GM23338 (cell line): ENCODE results near the gene AKAP13. TPM values are rescaled to one million over a fixed set of nuclear protein-coding genes. Genes with fewer than 3 reads are reported as not detected.

Experiments used
- ATAC-seq: fragments of 200-7000 bp; cut with Tn5 transposase; 3 replicates; pipeline ENCODE4 v1.9.1; 2020
- DNase-seq: peaks from one replicate; pipeline ENCODE4 v3.0.0-alpha.2; 2015; ENCODE audit warnings: low spot score
- H2AFZ ChIP-seq: fragments of 200-600 bp; sonication (generic); 2 replicates; pipeline ENCODE4 v1.8.0; 2016; ENCODE audit warnings: antibody characterized with exemption, mild to moderate bottlenecking, moderate library complexity
- H3F3A ChIP-seq: fragments of 200-600 bp; sonication (generic); replicated peaks from 2 replicates; pipeline ENCODE4 v1.8.0; 2017; ENCODE audit warnings: antibody characterized with exemption, mixed run types, low read depth
- H3K27ac ChIP-seq: fragments of 200-600 bp; sonication (generic); 2 replicates; pipeline ENCODE4 v1.6.1; 2016; ENCODE audit warnings: low read depth
- H3K27me3 ChIP-seq: fragments of 200-600 bp; sonication (generic); 2 replicates; pipeline ENCODE4 v1.8.0; 2016; ENCODE audit warnings: mild to moderate bottlenecking, mixed run types, moderate library complexity; ENCODE audit not compliant: insufficient read depth
- H3K36me3 ChIP-seq: fragments of 200-600 bp; sonication (generic); 2 replicates; pipeline ENCODE4 v1.8.0; 2016; ENCODE audit warnings: mild to moderate bottlenecking; ENCODE audit not compliant: insufficient read depth
- H3K4me1 ChIP-seq: fragments of 200-600 bp; sonication (generic); 2 replicates; pipeline ENCODE4 v1.8.0; 2016; ENCODE audit warnings: mild to moderate bottlenecking, moderate library complexity; ENCODE audit not compliant: insufficient read depth
- H3K4me2 ChIP-seq: fragments of 200-600 bp; sonication (generic); 2 replicates; pipeline ENCODE4 v1.7.1; 2017; ENCODE audit warnings: mixed run types
- H3K4me3 ChIP-seq: fragments of 200-600 bp; sonication (generic); 2 replicates; pipeline ENCODE4 v1.6.1; 2016; ENCODE audit warnings: mixed run types
- H3K79me2 ChIP-seq: fragments of 200-600 bp; sonication (generic); replicated peaks from 2 replicates; pipeline ENCODE4 v1.8.0; 2017; ENCODE audit warnings: mild to moderate bottlenecking; ENCODE audit not compliant: insufficient read depth
- H3K9me2 ChIP-seq: fragments of 200-600 bp; sonication (generic); 2 replicates; pipeline ENCODE4 v1.8.0; 2017; ENCODE audit not compliant: insufficient read depth
- H4K20me1 ChIP-seq: fragments of 200-600 bp; sonication (generic); replicated peaks from 2 replicates; pipeline ENCODE4 v1.8.0; 2017; ENCODE audit warnings: mild to moderate bottlenecking; ENCODE audit not compliant: insufficient read depth
- H3K27ac Mint-ChIP-seq: 2 replicates; pipeline ENCODE4 v1.8.0; 2020; ENCODE audit warnings: inconsistent platforms, mild to moderate bottlenecking, moderate library complexity, mixed read lengths
- H3K27me3 Mint-ChIP-seq: 3 replicates; pipeline ENCODE4 v1.8.0; 2022; ENCODE audit warnings: low read depth, mild to moderate bottlenecking, moderate library complexity, mixed read lengths, inconsistent platforms; ENCODE audit not compliant: insufficient read depth, poor library complexity
- H3K36me3 Mint-ChIP-seq: 3 replicates; pipeline ENCODE4 v1.8.0; 2021; ENCODE audit warnings: low read depth, mild to moderate bottlenecking, inconsistent platforms, moderate library complexity, mixed read lengths
- H3K4me1 Mint-ChIP-seq: 3 replicates; pipeline ENCODE4 v1.8.0; 2020; ENCODE audit warnings: mild to moderate bottlenecking, inconsistent platforms, mixed read lengths
- H3K4me3 Mint-ChIP-seq: 3 replicates; pipeline ENCODE4 v1.8.0; 2021; ENCODE audit warnings: moderate library complexity, mild to moderate bottlenecking, inconsistent platforms, mixed read lengths
- H3K9me3 Mint-ChIP-seq: 3 replicates; pipeline ENCODE4 v1.8.0; 2020; ENCODE audit warnings: moderate library complexity, mild to moderate bottlenecking, inconsistent platforms, mixed read lengths
- CREB1 ChIP-seq: fragments of 250-450 bp; sonication (Bioruptor Pico); IDR thresholded peaks from 2 replicates; pipeline ENCODE4 v1.5.0; 2020; ENCODE audit warnings: low read depth, mild to moderate bottlenecking, moderate library complexity
- CTCF ChIP-seq, 2 experiments: fragments of 200-600 bp in 1 of 2; sonication (generic) in 1 of 2; conservative IDR thresholded peaks; 2 replicates each; pipeline versions ENCODE4 v1.5.1 to v1.6.1; 2016 to 2017; ENCODE audit warnings: antibody characterized with exemption in 2 of 2, low read depth in 2 of 2, mild to moderate bottlenecking in 2 of 2, moderate library complexity in 1 of 2
- ETS1 ChIP-seq: IDR thresholded peaks from 2 replicates; pipeline ENCODE4 v1.6.1; 2016; ENCODE audit warnings: antibody characterized with exemption
- EZH2 ChIP-seq: fragments of 200-600 bp; sonication (generic); IDR thresholded peaks from one replicate; pipeline ENCODE4 v1.8.0; 2017; ENCODE audit warnings: antibody characterized with exemption, mild to moderate bottlenecking, low read depth; ENCODE audit not compliant: unreplicated experiment
- EZH2phosphoT487 ChIP-seq: fragments of 200-600 bp; sonication (generic); IDR thresholded peaks from one replicate; pipeline ENCODE4 v1.8.1; 2018; ENCODE audit warnings: antibody characterized with exemption; ENCODE audit not compliant: unreplicated experiment
- JUNB ChIP-seq: IDR thresholded peaks from one replicate; pipeline ENCODE4 v1.6.1; 2016; ENCODE audit warnings: antibody characterized with exemption; ENCODE audit not compliant: unreplicated experiment
- NANOG ChIP-seq: IDR thresholded peaks from 2 replicates; pipeline ENCODE4 v1.6.1; 2016; ENCODE audit warnings: antibody characterized with exemption, borderline replicate concordance
- POLR2AphosphoS5 ChIP-seq: IDR thresholded peaks from 2 replicates; pipeline ENCODE4 v1.6.1; 2016; ENCODE audit warnings: antibody characterized with exemption, low read depth
- REST ChIP-seq: IDR thresholded peaks from one replicate; pipeline ENCODE4 v1.6.1; 2018; ENCODE audit warnings: antibody characterized with exemption; ENCODE audit not compliant: unreplicated experiment
- STAT1 ChIP-seq: IDR thresholded peaks from one replicate; pipeline ENCODE4 v1.6.1; 2016; ENCODE audit warnings: antibody characterized with exemption; ENCODE audit not compliant: unreplicated experiment
- ZNF114 ChIP-seq: fragments of 250-450 bp; sonication (Bioruptor Pico); IDR thresholded peaks from 2 replicates; pipeline ENCODE4 v1.5.0; 2020; ENCODE audit warnings: mild to moderate bottlenecking, moderate library complexity
- ZNF331 ChIP-seq: fragments of 250-450 bp; sonication (Bioruptor Pico); IDR thresholded peaks from 2 replicates; pipeline ENCODE4 v1.5.0; 2020; ENCODE audit warnings: low read depth, mild to moderate bottlenecking, moderate library complexity
- ZNF462 ChIP-seq: fragments of 250-450 bp; sonication (Bioruptor Pico); IDR thresholded peaks from 2 replicates; pipeline ENCODE4 v1.5.0; 2020; ENCODE audit warnings: mild to moderate bottlenecking, moderate library complexity
- polyA plus RNA-seq: library from polyadenylated mRNA; unstranded; fragments of >200 nt; fragmentation: Nextera tagmentation; extraction: Ambion mirVana; gene quantifications from 2 replicates; pipeline ENCODE4 v1.2.1, GENCODE V29; 2016
- total RNA-seq: library from RNA; depleted of rRNA; stranded (reverse); fragments of >200 nt; shearing (Covaris generic); gene quantifications from 2 replicates; pipeline ENCODE4 v1.2.3, GENCODE V29; 2014

The AKAP13 gene
- total and polyA plus RNA-seq, 2 experiments from 2014 or later: 46.2 to 60.7 TPM

- Mint-ChIP-seq H3K36me3 (no peaks in the 10 kb centered on the region; the same call in 2 of the 3 replicates), H3K4me1 (peaks cover 40% of the 10 kb centered on the region), H3K27ac (no peak overlapping the region), H3K9me3 (no peaks in the 10 kb centered on the region), H3K4me3 (no peak overlapping the region), H3K27me3 (peaks cover 9% of the 10 kb centered on the region)
- DNase-seq: no peak
- H3K36me3 ChIP-seq: no peaks in the 10 kb centered on the region
- no peaks in the 10 kb centered on the region; the same call in 1 of the 2 replicates for H3K4me1 ChIP-seq
- no peaks in the 10 kb centered on the region for H3F3A ChIP-seq
- no peaks in the 10 kb centered on the region for H3K27me3 ChIP-seq
- no peak for ATAC-seq
- no peak overlapping the region for H3K4me3 ChIP-seq
- no peak overlapping the region for H2AFZ ChIP-seq
- H3K27ac ChIP-seq: no peak overlapping the region
- TF ChIP-seq JUNB: no peak
- TF ChIP-seq ETS1: no peak
- no peak for TF ChIP-seq EZH2phosphoT487
- no peak for TF ChIP-seq NANOG
- no peak for TF ChIP-seq ZNF462 (CRISPR knock-in tag)
- no peak for TF ChIP-seq ZNF331 (CRISPR knock-in tag)
- TF ChIP-seq POLR2AphosphoS5: no peak
- no peak for TF ChIP-seq STAT1
- no peak for TF ChIP-seq EZH2
- TF ChIP-seq CTCF (conservative IDR thresholded peaks at IDR 0.05; ENCODE audit: low read depth in 2 of 2): no peak
- no peak for TF ChIP-seq CREB1
- TF ChIP-seq REST: no peak
- TF ChIP-seq ZNF114 (CRISPR knock-in tag): no peak
- peaks cover 100% of the 10 kb centered on the region for H3K79me2 ChIP-seq
- no peak overlapping the region for H3K4me2 ChIP-seq
- H4K20me1 ChIP-seq: peaks cover 53% of the 10 kb centered on the region
- H3K9me2 ChIP-seq: no peaks in the 10 kb centered on the region
Measured at GRCh38 chr15:85779249-85779648, 398.8 kb downstream of the AKAP13 start.
